ENCODE results near the gene PHLPP1. TPM values are rescaled to one million over a fixed set of nuclear protein-coding genes. Genes with fewer than 3 reads are reported as not detected.

The PHLPP1 gene
- total RNA-seq, 1 experiment from 2014 or later: 13.7 TPM

DNA sequence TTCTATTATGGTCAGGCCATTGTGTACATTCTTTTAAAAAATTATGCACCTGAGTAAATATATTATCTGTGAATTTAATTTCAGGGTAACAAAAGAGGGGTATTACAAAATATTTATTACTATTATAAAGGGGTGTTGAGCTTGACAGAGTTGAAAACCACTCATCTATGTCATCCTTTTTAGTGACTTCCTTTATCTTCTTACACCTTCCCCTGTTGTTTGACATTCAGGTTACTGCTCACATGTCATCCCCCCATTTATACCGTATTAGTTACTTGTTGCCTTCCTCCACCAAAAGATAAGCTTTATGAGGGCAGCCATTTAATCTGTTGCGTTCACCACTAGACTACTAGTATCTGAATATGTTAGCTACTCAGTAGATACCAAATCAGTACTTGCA, 313.0 kb downstream of the PHLPP1 start:
- Histone ChIP-seq H3K9me3 (ENCODE audit: low read depth, low read length, poor library complexity, severe bottlenecking) (no peaks in the 10 kb centered on the region), H3K27ac (ENCODE audit: low read depth, low read length, poor library complexity, severe bottlenecking) (no peak overlapping the region), H3K4me1 (ENCODE audit: insufficient read depth, low read length, poor library complexity, severe bottlenecking) (peaks cover 3% of the 10 kb centered on the region), H3K36me3 (ENCODE audit: insufficient read depth, low read length, poor library complexity, severe bottlenecking) (no peaks in the 10 kb centered on the region), H3K27me3 (replicated peaks; ENCODE audit: insufficient read depth, low read depth, low read length, poor library complexity) (no peaks in the 10 kb centered on the region), H3K4me3 (ENCODE audit: low read depth, low read length, poor library complexity, severe bottlenecking) (no peak overlapping the region)
- TF ChIP-seq, protein P1, sequence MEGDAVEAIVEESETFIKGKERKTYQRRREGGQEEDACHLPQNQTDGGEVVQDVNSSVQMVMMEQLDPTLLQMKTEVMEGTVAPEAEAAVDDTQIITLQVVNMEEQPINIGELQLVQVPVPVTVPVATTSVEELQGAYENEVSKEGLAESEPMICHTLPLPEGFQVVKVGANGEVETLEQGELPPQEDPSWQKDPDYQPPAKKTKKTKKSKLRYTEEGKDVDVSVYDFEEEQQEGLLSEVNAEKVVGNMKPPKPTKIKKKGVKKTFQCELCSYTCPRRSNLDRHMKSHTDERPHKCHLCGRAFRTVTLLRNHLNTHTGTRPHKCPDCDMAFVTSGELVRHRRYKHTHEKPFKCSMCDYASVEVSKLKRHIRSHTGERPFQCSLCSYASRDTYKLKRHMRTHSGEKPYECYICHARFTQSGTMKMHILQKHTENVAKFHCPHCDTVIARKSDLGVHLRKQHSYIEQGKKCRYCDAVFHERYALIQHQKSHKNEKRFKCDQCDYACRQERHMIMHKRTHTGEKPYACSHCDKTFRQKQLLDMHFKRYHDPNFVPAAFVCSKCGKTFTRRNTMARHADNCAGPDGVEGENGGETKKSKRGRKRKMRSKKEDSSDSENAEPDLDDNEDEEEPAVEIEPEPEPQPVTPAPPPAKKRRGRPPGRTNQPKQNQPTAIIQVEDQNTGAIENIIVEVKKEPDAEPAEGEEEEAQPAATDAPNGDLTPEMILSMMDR (conservative IDR thresholded peaks at IDR 0.05; ENCODE audit: low read depth, low read length): no peak
- no peak for TF ChIP-seq EZH2 (IDR thresholded peaks at IDR 0.05; ENCODE audit: borderline replicate concordance, low read depth, low read length, poor library complexity, severe bottlenecking)
- intact Hi-C loops (cut with micrococcal nuclease; ENCODE audit: unreplicated experiment): no loop called here
- ChIA-PET POLR2A (ENCODE audit: low non-redundant PET) (no interaction called here), CTCF (no interaction called here)
- no peak for DNase-seq (ENCODE audit: low spot score)
- no TSS peak for BruUV-seq (replicated peaks)

Other genes starting within 250 kb of the PHLPP1 start
- gene ZCCHC2, start 192.5 kb upstream of the PHLPP1 start, total RNA-seq (2021): 11.5 and 12.3 TPM in 2 replicates